Measurements from ENCODE around the gene CERT1. TPM values are rescaled to one million over a fixed set of nuclear protein-coding genes. Genes with fewer than 3 reads are reported as not detected.

CERT1 gene
- polyA plus RNA-seq, 1 experiment: 4.5 TPM

DNA sequence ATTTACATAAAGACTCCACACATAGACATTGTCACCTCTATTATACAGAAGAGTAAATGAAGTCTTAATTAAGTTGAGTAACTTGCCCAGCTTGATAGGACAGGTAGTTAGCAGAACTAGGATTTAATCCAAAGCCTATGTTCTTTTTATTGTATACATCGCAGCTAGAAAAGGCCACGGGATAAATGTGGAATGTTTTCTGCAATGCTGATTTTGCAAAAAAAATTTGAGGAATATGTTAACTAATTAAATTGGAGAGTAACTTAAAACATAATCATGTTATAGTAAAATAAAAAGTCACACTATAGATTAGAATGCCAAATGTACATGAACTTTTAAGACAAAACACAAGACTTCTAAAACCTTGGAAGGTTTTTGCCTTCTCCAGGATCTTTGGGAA lies 41.3 kb upstream of the CERT1 start:
- TF ChIP-seq, protein P1, sequence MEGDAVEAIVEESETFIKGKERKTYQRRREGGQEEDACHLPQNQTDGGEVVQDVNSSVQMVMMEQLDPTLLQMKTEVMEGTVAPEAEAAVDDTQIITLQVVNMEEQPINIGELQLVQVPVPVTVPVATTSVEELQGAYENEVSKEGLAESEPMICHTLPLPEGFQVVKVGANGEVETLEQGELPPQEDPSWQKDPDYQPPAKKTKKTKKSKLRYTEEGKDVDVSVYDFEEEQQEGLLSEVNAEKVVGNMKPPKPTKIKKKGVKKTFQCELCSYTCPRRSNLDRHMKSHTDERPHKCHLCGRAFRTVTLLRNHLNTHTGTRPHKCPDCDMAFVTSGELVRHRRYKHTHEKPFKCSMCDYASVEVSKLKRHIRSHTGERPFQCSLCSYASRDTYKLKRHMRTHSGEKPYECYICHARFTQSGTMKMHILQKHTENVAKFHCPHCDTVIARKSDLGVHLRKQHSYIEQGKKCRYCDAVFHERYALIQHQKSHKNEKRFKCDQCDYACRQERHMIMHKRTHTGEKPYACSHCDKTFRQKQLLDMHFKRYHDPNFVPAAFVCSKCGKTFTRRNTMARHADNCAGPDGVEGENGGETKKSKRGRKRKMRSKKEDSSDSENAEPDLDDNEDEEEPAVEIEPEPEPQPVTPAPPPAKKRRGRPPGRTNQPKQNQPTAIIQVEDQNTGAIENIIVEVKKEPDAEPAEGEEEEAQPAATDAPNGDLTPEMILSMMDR (IDR thresholded peaks at IDR 0.05; ENCODE audit: insufficient read depth, low read depth, low read length): no peak
- POLR2A ChIA-PET: no interaction called here
- no peaks in the 10 kb centered on the region for H3K27me3 ChIP-seq (ENCODE audit: control insufficient read depth, insufficient read depth, low read length)
- no peak for DNase-seq (ENCODE audit: low read depth)
- H3K36me3 ChIP-seq (ENCODE audit: control insufficient read depth, insufficient read depth, low read length): no peaks in the 10 kb centered on the region; the same call in none of the 2 replicates
- no peak overlapping the region for H3K4me3 ChIP-seq (ENCODE audit: low read depth, low read length)
- CTCF ChIA-PET: no interaction called here

DNA sequence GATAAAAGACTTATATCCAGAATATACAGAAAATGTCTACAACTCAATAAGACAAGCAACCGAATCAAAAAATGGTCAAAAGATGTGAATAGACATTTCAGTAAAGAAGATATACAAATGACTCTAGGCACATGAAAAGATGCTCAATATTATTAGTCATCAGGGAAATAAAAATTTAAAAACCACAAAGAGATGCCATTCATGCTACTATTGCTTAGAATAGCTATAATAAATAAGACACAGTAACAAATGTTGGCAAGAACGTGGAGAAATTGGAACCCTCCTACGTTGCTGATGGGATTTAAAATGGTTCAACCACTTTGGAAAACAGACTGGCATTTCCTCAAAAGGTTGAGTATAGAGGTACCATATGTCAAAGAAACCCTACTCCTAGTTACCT lies 40.0 kb upstream of the CERT1 start:
- H3K4me3 ChIP-seq (ENCODE audit: low read depth, low read length): no peak overlapping the region
- CTCF ChIA-PET: interaction anchor here (0.9 kb wide), 2 partner anchors 9 to 12 kb away, joined by 3 read pairs; no protein-coding TSS in a partner anchor
- H3K27me3 ChIP-seq (ENCODE audit: control insufficient read depth, insufficient read depth, low read length): no peaks in the 10 kb centered on the region
- no peaks in the 10 kb centered on the region; the same call in none of the 2 replicates for H3K36me3 ChIP-seq (ENCODE audit: control insufficient read depth, insufficient read depth, low read length)
- peak; percentile 58 for DNase-seq (ENCODE audit: low read depth)
- POLR2A ChIA-PET: no interaction called here
- TF ChIP-seq, protein P1 (IDR thresholded peaks at IDR 0.05; ENCODE audit: insufficient read depth, low read depth, low read length): no peak

DNA sequence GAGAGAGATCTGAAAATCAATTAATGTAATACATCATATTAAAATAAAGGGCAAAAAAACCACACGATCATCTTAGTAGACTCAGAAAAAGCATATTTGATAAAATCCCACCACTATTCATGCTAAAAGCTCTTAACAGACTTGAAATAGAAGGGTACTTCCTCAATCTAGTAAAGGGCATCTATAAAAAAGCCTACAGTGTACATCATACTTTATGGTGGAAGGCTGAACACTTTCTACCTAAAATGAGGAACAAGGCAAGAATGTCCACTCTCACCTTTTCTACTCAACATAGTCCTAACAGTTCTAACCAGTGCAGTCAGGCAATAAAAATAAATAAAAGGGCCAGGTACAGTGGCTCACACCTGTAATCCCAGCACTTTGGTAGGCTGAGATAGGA lies 39.2 kb upstream of the CERT1 start:
- CTCF ChIA-PET: no interaction called here
- POLR2A ChIA-PET: no interaction called here
- no peak for DNase-seq (ENCODE audit: low read depth)
- no peaks in the 10 kb centered on the region; the same call in none of the 2 replicates for H3K36me3 ChIP-seq (ENCODE audit: control insufficient read depth, insufficient read depth, low read length)
- H3K27me3 ChIP-seq (ENCODE audit: control insufficient read depth, insufficient read depth, low read length): no peaks in the 10 kb centered on the region
- H3K4me3 ChIP-seq (ENCODE audit: low read depth, low read length): no peak overlapping the region
- TF ChIP-seq, protein P1 (IDR thresholded peaks at IDR 0.05; ENCODE audit: insufficient read depth, low read depth, low read length): no peak

DNA sequence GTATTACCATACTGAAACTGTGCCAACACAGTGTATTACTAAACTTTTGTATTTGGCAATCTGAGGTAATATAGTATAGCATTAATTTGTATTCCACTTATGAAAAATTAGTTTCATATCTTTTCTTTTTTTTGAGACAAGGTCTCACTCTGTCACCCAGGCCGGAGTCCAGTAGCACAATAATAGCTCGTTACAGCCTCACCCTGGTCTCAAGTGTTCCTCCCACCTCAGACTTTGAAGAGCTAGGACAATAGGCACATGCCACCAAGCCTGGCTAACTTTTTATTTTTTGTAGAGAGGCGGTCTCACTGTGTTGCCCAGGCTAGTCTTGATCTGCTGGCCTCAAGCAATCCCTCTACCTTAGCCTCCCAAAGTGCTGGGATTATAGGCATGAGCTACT lies 36.4 kb upstream of the CERT1 start:
- CTCF ChIA-PET: no interaction called here
- no peaks in the 10 kb centered on the region; the same call in 1 of the 2 replicates for H3K36me3 ChIP-seq (ENCODE audit: control insufficient read depth, insufficient read depth, low read length)
- no peak for DNase-seq (ENCODE audit: low read depth)
- POLR2A ChIA-PET: no interaction called here
- TF ChIP-seq, protein P1 (IDR thresholded peaks at IDR 0.05; ENCODE audit: insufficient read depth, low read depth, low read length): no peak
- H3K4me3 ChIP-seq (ENCODE audit: low read depth, low read length): no peak overlapping the region
- H3K27me3 ChIP-seq (ENCODE audit: control insufficient read depth, insufficient read depth, low read length): no peaks in the 10 kb centered on the region

DNA sequence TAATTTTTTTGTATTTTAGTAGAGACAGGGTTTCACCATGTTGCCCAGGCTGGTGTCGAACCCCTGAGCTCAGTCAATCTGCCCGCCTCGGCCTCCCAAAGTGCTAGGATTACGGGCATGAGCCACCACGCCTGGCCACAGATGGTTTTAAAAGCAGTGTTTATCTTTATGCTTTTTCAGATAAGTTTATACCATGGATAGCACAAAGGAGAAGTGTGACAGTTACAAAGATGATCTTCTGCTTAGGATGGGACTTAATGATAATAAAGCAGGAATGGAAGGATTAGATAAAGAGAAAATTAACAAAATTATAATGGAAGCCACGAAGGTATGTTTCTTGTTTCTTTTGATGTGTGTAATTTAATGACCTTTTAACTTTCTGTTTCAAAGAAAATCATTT lies 35.4 kb upstream of the CERT1 start:
- Histone ChIP-seq H3K36me3 (ENCODE audit: control insufficient read depth, insufficient read depth, low read length) (no peaks in the 10 kb centered on the region; the same call in 1 of the 2 replicates), H3K27me3 (ENCODE audit: control insufficient read depth, insufficient read depth, low read length) (no peaks in the 10 kb centered on the region), H3K4me3 (ENCODE audit: low read depth, low read length) (no peak overlapping the region)
- CTCF ChIA-PET: no interaction called here
- DNase-seq (ENCODE audit: low read depth): no peak
- POLR2A ChIA-PET: no interaction called here
- TF ChIP-seq, protein P1 (IDR thresholded peaks at IDR 0.05; ENCODE audit: insufficient read depth, low read depth, low read length): no peak
